ENCODE results near the gene NT5C2.
"Not testable (repeated sequence)": the region's sequence is repeated elsewhere in the genome, so short reads cannot be mapped to it uniquely, and the experiment has no call there.

NT5C2 gene

DNA sequence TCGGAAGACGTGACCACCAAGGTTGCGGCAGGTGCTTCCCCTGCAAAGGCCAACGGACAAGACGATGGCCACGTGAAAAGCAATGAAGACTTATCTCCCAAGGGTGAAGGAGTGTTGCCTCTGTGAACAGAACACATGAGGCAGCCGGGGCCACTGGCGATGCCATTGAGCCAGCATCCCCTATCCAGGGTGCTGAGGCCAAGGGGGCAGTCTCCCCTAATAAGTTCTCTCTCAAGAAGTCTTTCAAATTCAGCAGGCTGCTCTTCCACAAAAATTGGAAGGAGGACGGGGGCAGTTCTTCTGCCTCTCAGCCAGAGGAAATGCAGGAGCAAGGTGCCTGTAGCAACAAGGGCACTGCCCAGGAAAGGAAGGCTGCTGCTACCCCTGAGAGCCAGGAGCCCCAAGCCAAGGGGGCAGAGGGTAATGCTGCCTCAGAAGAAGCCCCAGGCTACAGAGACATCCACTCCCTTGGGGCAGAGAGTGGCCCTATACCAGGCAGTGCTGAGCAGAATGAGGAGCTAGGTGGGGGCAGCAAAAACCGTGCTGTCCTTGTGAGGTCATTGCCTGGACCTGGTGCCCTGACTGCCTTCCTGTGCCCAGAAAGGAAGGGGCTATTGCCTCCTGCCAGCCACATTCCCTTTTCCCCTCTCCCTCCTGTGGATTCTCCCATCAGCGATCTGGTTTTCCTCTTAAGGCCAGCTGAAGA, 17.3 kb downstream of the NT5C2 start:
- Histone ChIP-seq H3K79me2 (peaks cover 62% of the 10 kb centered on the region), H3K4me3 (ENCODE audit: low read depth, low read length) (no peak overlapping the region), H3K27me3 (ENCODE audit: control insufficient read depth, insufficient read depth, low read length) (no peaks in the 10 kb centered on the region), H3K9me3 (ENCODE audit: control insufficient read depth, low read length) (no peaks in the 10 kb centered on the region), H2AFZ (no peak overlapping the region), H3K4me2 (ENCODE audit: low read length) (no peak overlapping the region), H3K4me1 (no peaks in the 10 kb centered on the region), H3K36me3 (ENCODE audit: control insufficient read depth, insufficient read depth, low read length) (no peaks in the 10 kb centered on the region), H3K9ac (no peak overlapping the region), H3K27ac (no peak overlapping the region)
- TF ChIP-seq, protein P1, sequence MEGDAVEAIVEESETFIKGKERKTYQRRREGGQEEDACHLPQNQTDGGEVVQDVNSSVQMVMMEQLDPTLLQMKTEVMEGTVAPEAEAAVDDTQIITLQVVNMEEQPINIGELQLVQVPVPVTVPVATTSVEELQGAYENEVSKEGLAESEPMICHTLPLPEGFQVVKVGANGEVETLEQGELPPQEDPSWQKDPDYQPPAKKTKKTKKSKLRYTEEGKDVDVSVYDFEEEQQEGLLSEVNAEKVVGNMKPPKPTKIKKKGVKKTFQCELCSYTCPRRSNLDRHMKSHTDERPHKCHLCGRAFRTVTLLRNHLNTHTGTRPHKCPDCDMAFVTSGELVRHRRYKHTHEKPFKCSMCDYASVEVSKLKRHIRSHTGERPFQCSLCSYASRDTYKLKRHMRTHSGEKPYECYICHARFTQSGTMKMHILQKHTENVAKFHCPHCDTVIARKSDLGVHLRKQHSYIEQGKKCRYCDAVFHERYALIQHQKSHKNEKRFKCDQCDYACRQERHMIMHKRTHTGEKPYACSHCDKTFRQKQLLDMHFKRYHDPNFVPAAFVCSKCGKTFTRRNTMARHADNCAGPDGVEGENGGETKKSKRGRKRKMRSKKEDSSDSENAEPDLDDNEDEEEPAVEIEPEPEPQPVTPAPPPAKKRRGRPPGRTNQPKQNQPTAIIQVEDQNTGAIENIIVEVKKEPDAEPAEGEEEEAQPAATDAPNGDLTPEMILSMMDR (IDR thresholded peaks at IDR 0.05), result no peak

DNA sequence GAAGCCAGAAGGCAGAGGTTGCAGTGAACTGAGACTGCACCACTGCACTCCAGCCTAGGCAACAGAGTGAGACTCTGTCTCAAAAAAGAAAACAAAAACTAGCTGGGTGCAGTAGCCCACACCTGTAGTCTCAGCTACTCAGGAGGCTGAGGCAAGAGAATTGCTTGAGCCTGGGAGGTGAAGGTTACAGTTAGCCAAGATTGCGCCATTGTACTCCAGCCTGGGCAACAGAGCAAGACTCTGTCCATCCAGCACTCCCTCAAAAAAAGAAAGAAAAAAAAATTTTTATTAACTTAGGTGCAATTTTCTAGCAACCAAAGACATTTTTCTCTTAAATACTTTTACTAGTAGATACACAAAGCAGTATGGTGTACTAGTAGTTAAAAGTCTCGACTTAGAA, 18.7 kb downstream of the NT5C2 start:
- not testable (repeated sequence) for H3K4me1 ChIP-seq; H3K9ac ChIP-seq; H3K27me3 ChIP-seq (ENCODE audit: control insufficient read depth, insufficient read depth, low read length); H3K27ac ChIP-seq; H3K4me3 ChIP-seq (ENCODE audit: low read depth, low read length); H3K9me3 ChIP-seq (ENCODE audit: control insufficient read depth, low read length); H3K4me2 ChIP-seq (ENCODE audit: low read length); H3K36me3 ChIP-seq (ENCODE audit: control insufficient read depth, insufficient read depth, low read length); H2AFZ ChIP-seq
- H3K79me2 ChIP-seq, result peaks cover 51% of the 10 kb centered on the region

DNA sequence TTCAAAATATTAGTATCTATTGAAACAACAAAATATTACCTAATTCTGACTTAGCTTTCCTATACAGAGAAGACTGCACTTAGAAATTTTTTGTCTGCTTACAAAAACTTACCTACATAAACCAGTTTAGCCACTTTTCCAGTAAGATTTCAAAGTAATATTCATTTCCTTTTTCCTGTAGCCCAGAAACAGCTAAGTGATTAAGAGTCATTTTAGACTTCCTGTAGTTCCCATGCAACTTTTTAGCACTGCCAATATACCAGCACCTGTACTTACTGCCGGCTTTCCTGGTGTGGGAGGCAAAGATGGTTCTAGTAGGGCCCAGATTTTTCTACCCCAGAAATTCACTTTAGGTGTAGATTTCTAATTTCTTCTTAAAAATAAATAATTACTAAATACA, 21.8 kb downstream of the NT5C2 start:
- no peaks in the 10 kb centered on the region for H3K36me3 ChIP-seq (ENCODE audit: control insufficient read depth, insufficient read depth, low read length)
- no peak overlapping the region for H3K4me2 ChIP-seq (ENCODE audit: low read length)
- H3K9ac ChIP-seq, result no peak overlapping the region
- H2AFZ ChIP-seq, result no peak overlapping the region
- H3K27ac ChIP-seq, result no peak overlapping the region
- H3K4me1 ChIP-seq, result no peaks in the 10 kb centered on the region
- H3K9me3 ChIP-seq (ENCODE audit: control insufficient read depth, low read length), result no peaks in the 10 kb centered on the region
- no peaks in the 10 kb centered on the region for H3K27me3 ChIP-seq (ENCODE audit: control insufficient read depth, insufficient read depth, low read length)
- H3K79me2 ChIP-seq, result peaks cover 37% of the 10 kb centered on the region
- H3K4me3 ChIP-seq (ENCODE audit: low read depth, low read length), result no peak overlapping the region
- TF ChIP-seq, protein P1 (IDR thresholded peaks at IDR 0.05), result no peak

DNA sequence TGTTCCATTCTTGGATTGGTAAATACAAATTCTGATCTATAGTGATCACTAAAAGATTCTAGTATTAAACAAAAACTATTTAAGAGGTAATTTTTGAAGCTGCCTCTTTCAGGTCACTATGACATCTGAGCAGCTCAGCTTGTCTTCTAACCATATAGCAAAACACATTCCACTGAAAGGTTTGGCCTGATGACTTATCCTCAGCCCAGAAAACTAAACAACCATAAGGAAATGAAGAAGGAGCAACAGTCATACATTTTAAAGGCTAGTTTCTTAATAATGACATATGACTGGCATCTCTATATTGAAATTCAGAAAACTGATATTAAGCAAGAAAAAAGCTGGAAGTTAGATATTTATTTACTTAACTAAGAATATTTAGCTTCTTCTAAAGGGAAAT, 24.6 kb downstream of the NT5C2 start:
- Histone ChIP-seq H3K4me1 (no peaks in the 10 kb centered on the region), H3K79me2 (peaks cover 16% of the 10 kb centered on the region), H3K4me3 (ENCODE audit: low read depth, low read length) (no peak overlapping the region), H3K27ac (no peak overlapping the region), H3K9ac (no peak overlapping the region), H3K27me3 (ENCODE audit: control insufficient read depth, insufficient read depth, low read length) (no peaks in the 10 kb centered on the region), H3K9me3 (ENCODE audit: control insufficient read depth, low read length) (no peaks in the 10 kb centered on the region), H3K36me3 (ENCODE audit: control insufficient read depth, insufficient read depth, low read length) (no peaks in the 10 kb centered on the region), H2AFZ (no peak overlapping the region), H3K4me2 (ENCODE audit: low read length) (no peak overlapping the region)
- TF ChIP-seq, protein P1 (IDR thresholded peaks at IDR 0.05), result no peak

DNA sequence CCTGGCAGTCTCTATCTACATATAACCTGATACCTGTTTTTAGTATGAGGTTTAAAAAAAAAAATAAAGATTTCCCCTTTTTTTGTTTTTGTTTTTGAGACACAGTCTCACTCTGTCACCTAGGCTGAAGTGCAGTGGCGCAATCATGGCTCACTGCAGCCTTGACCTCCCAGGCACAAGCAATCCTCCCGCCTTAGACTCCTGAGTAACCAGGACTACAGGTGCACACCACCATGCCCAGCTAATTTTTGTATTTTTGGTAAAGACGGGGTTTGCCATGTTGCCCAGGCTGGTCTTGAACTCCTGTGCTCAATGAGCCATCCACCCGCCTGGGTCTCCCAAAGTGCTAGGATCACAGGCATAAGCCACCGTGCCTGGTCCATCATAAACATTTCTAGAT, 25.5 kb downstream of the NT5C2 start:
- H3K4me1 ChIP-seq; H3K4me2 ChIP-seq (ENCODE audit: low read length); H2AFZ ChIP-seq; H3K27ac ChIP-seq; H3K27me3 ChIP-seq (ENCODE audit: control insufficient read depth, insufficient read depth, low read length); H3K4me3 ChIP-seq (ENCODE audit: low read depth, low read length); H3K79me2 ChIP-seq; H3K9ac ChIP-seq; H3K36me3 ChIP-seq (ENCODE audit: control insufficient read depth, insufficient read depth, low read length); H3K9me3 ChIP-seq (ENCODE audit: control insufficient read depth, low read length): not testable (repeated sequence)

DNA sequence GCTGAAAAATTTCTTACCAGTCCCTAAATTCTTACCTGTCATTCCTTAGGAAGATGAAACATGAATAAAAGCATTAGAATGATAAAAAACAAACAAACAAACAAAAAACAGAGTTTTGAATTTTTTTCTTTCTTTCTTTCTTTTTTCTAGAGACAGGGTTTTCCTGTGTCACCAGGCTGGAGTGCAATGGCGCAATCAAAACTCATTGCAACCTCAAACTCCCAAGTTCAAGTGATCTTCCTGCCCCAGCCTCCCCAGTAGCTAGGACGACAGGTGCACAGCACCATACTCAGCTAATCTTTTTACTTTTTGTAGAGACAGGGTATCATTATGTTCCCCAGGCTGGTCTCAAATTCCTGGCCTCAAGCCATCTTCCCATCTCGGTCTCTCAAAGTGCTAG, 26.5 kb downstream of the NT5C2 start:
- TF ChIP-seq, protein P1 (IDR thresholded peaks at IDR 0.05), result no peak
- Histone ChIP-seq H3K4me3 (ENCODE audit: low read depth, low read length) (no peak overlapping the region), H3K79me2 (peaks cover 6% of the 10 kb centered on the region), H2AFZ (no peak overlapping the region), H3K4me2 (ENCODE audit: low read length) (no peak overlapping the region), H3K4me1 (no peaks in the 10 kb centered on the region), H3K36me3 (ENCODE audit: control insufficient read depth, insufficient read depth, low read length) (no peaks in the 10 kb centered on the region), H3K27me3 (ENCODE audit: control insufficient read depth, insufficient read depth, low read length) (no peaks in the 10 kb centered on the region), H3K9me3 (ENCODE audit: control insufficient read depth, low read length) (no peaks in the 10 kb centered on the region), H3K27ac (no peak overlapping the region), H3K9ac (no peak overlapping the region)

DNA sequence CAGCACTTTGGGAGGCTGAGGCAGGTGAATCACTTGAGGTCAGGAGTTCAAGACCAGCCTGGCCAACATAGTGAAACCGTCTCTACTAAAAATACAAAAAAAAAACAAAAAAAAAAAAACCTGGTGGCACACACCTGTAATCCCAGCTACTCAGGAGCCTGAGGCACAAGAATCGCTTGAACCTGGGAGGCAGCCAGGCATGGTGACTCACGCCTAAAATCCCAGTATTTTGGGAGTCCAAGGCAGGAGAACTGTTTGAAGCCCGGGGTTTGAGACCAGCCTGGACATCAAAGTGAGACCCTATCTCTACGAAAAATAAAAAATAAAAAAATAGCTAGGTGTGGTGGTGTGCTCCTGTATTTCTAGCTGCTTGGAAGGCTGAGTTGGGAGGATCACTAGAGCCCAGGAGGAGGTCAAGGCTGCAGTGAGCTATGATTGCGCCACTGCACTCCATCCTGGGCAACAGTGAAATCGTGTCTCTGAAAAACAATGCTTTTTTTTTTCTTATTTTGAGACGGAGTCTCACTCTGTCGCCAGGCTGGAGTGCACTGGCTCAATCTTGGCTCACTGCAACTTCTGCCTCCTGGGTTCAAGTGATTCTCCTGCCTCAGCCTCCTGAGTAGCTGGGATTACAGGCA, 29.2 kb downstream of the NT5C2 start:
- not testable (repeated sequence) for H3K9ac ChIP-seq; H3K36me3 ChIP-seq (ENCODE audit: control insufficient read depth, insufficient read depth, low read length); H3K9me3 ChIP-seq (ENCODE audit: control insufficient read depth, low read length); H3K27me3 ChIP-seq (ENCODE audit: control insufficient read depth, insufficient read depth, low read length); H3K27ac ChIP-seq; H3K4me1 ChIP-seq; H2AFZ ChIP-seq; H3K4me2 ChIP-seq (ENCODE audit: low read length); H3K4me3 ChIP-seq (ENCODE audit: low read depth, low read length)
- H3K79me2 ChIP-seq, result peaks cover 13% of the 10 kb centered on the region

Measured in parathyroid adenoma (tissue), 2 donors.